Smooth muscle cell of the brain vasculature (primary cell): ENCODE data around the gene DNHD1.

Experiments used
- DNase-seq: peaks from one replicate; pipeline ENCODE4 v3.0.0-alpha.2; 2012; ENCODE audit warnings: low read depth, low spot score

DNHD1 gene

GRCh38 chr11:6497069-6497839 is at the start of gene DNHD1:
Gene DNHD1 (plus strand): TSS chr11:6497280. CDS start chr11:6498216, 936 bp downstream.
- no peak for DNase-seq

- no peak for DNase-seq
Observed at GRCh38 chr11:6448574-6448973, 48.5 kb upstream of the DNHD1 start.

DNA sequence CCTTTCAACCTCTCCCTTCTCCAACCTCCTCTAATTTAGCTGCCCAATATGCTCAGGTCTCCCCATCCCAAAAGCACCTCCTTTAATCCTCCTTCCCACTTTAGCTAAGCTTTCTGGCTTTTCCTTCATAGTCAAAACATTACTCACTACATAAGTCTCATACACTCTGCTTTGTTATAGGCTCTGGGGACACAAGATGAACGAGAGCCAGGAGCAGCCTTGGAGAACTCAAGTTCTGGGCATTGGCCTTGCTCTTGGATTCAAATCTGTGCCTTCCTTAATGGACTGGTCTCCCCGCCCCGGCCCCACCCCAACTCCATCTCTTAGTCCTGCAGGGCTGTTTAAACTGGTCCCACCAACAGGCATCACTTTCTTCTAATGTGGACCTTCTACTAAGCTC is 44.9 kb upstream of the DNHD1 start:
- DNase-seq, result no peak

DNA sequence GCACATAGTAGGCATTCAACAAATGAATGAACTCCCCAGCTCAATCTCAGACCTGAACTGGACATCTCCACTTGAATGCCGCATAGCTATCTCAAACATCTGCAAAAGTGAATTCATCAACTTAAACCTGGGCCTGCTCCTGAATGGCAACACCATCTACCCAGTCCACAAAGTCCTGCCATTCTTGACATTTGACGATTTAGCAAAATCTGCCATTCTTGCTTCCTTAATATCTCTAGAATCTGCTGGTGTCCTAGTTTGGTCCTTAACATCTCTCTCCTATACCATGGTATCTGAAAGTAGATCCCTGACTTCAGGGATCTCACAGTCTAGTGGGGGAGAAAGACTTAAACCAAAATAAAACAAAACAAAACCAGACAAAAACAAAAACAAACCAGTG is 43.9 kb upstream of the DNHD1 start:
- no peak for DNase-seq

- DNase-seq, result no peak
Observed at GRCh38 chr11:6455070-6455469, 42.0 kb upstream of the DNHD1 start.

- DNase-seq, result no peak
Observed at GRCh38 chr11:6456361-6457073, 40.6 kb upstream of the DNHD1 start.

DNA sequence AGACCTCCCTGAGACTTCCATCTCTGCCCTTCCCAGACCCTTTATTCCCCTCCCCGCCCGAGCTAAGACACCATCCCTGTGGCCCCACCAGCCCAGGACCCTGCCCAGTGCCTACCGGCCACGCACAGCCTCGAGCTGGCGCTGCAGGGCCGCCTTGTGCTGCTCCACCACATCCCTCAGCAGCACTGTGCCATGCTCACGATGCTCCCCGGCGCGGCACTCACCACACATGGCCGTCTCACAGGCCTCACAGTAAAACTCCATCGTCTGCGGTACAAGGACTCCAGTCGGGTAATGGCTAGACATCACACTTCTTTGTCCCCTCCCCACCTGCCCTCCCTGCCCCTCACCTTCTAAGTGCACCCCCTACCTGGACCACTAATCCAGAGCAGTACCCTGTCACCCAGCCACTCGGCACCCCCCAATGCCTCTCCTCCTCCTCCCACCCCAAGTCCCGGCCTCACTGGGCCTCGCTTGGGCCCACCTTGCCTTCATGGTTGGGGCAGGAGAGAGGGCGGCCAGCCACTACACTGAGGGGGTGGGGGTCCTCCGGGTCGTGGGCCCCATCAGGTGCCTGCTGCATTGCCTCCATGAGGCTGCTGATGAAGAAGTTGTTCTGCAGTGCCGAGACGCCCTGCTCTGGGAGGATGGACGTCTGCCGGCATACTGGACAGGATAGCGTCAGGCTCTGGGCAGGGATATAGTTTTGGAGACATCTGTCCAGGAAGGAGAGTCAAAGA is 39.3 kb upstream of the DNHD1 start:
- no peak for DNase-seq

GRCh38 chr11:6458352-6459098 is 38.6 kb upstream of the DNHD1 start:
- DNase-seq, result no peak

GRCh38 chr11:6459099-6459450 is 38.0 kb upstream of the DNHD1 start:
- no peak for DNase-seq

- DNase-seq, result peak; percentile 87
Observed at GRCh38 chr11:6468712-6469495, 28.2 kb upstream of the DNHD1 start.

GRCh38 chr11:6469599-6469998 is 27.5 kb upstream of the DNHD1 start:
- DNase-seq, result no peak

DNA sequence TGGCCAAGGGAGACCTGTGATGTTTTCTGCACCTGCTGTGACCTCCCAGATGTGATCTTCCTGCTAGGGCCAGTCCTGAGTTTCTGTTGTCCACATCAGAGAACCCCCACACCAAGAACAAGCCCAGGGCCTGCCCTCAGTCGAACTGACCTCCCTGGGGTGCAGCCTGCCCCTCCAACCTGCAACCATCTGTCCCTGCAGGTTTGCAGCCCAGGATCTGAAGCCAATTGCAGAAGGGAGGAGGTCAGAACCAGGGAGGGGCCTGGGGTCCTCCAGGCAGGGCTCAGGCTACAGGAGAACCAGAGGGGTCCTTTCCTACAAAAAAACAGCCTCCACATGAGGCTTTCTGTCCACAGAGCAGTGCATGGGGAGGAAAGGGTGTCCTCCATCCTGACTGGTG is 24.1 kb upstream of the DNHD1 start:
- no peak for DNase-seq

DNA sequence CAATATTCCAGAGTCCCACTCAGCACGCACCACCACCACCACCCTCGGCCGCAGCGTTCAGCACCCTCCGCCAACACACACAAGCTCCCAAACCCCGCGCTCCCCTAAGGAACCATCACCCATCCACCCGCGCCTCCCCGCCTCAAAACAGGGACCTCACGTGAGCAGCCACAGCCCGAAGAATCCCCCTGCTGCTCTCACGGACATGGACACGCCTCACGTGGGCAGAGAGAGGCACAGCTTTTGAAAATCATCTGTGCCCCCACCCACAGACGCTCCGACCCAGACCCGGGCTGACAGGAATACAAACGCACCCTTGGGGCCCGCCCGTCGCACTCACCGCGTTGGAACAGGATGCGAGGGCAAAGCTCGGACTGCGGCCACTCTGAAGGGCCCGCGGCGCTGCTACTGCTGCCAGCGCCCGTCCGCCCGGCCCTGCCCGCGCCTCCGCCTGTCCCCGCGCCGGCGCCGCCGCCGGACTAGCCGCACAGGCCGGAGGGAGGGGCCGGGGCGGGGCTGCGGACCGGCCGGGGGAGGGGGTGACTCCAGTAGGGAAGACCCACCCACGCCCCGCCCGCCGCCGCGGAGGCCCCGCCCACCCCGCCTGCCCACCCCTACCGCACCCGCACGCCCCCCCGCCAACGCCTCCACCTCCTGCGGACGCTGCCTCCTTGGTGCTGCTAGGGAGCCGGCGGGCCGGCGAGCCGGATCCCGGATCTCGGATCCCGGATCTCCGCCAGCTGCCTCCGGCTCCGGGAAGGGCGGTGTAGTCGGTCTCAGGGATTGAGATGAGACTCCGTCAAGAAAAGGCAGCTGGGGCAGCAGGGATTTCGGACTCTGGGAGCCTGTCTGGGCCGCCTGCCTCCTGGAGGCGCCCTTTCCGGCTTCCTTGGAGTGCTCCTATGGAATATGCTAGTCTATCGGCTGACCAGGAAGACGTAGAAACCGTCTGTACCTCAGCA is 23.3 kb upstream of the DNHD1 start, which contains the start of gene TRIM3:
Gene TRIM3, minus strand, starts transcription at position 491 of the 962 bp plus-strand sequence. CDS start 8,246 bp downstream, outside the sequence.
- DNase-seq, result peak; percentile 58

- no peak for DNase-seq
Observed at GRCh38 chr11:6474413-6474792, 22.7 kb upstream of the DNHD1 start.

- DNase-seq, result no peak
Observed at GRCh38 chr11:6474806-6475500, 22.1 kb upstream of the DNHD1 start.

- DNase-seq, result no peak
Observed at GRCh38 chr11:6475936-6476335, 21.1 kb upstream of the DNHD1 start.

- no peak for DNase-seq
Observed at GRCh38 chr11:6476571-6476970, 20.5 kb upstream of the DNHD1 start.

DNA sequence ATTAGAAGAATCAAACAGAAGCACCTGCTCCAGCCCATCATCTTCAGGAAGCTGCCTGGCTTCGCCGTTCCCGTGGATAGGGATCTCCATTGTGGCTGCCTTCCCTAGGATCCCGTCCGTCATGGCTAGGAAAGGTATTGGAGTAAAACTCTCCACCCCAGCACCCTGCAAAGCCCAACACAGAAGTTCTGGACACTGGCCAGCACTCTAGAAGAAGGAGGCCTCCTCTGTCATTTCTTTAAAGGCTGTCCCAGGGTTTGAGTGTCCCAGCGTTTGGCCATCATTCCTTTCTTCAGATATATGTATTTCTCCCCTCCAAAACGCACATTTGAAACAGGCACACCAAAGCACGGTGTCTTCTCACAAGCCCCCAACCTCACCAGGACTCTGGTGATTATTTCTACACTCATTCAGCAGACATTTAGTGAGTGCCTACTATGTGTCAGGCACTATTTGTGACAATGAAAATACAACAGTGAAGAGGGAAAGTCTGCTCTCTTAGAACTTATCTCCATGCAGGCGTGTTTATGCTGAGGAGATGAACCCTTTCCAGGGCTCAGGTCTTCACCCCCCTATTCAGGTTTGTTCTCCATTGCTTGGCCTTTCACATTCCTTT is 16.7 kb upstream of the DNHD1 start:
- no peak for DNase-seq
